ENCODE data around the gene HOXC13.

Gene HOXC13

DNA sequence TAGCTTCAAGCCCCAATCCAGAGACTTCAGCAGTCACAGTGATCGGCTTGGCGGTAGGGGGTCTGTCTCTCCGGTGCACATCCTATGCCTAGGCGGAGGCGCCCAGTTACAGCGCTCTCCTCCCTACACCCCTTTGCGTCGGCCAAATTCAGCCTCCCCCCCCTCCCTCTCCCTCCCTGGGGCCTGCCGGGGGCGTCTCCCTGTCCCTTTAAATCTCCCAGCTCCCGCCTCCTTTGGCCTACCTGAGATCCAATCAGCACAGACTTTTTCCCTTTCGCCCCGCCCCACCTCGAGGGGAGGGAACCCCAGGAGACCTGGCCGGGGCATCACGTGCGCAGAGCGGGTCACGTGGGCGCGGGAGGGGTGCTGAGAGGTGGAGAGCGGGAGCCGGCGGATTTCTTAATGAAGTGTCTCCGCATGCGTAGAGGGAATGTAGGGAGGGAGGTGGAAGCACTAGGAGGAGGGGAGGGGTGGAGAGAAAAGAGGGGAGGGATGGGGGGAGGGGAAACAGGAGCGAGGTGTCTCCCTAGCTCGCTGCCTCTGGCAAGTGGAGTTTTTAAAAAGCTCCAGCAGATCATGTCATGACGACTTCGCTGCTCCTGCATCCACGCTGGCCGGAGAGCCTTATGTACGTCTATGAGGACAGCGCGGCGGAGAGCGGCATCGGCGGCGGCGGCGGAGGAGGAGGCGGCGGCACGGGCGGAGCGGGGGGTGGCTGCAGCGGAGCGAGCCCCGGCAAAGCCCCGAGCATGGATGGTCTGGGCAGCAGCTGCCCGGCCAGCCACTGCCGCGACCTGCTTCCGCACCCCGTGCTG is at the start of gene HOXC13:
Gene HOXC13 (plus strand): TSS at position 506 of the 815 bp plus-strand sequence. CDS start 76 bp downstream, at position 582.
- H3K4me3 Mint-ChIP-seq = no peak within 1 kb of the TSS
- no peaks in the 10 kb centered on the region for H3K9me3 Mint-ChIP-seq
- H3K36me3 Mint-ChIP-seq = no peaks in the 10 kb centered on the region
- H3K4me1 Mint-ChIP-seq = peaks cover 12% of the 10 kb centered on the region
- no peak for ATAC-seq
- no peak within 1 kb of the TSS for H3K27ac Mint-ChIP-seq
- H3K27me3 Mint-ChIP-seq = peaks cover 93% of the 10 kb centered on the region

GRCh38 chr12:53890081-53890480 is 48.5 kb upstream of the HOXC13 start:
- peaks cover 41% of the 10 kb centered on the region for H3K27me3 Mint-ChIP-seq
- ATAC-seq = no peak
- H3K27ac Mint-ChIP-seq = no peak overlapping the region
- no peaks in the 10 kb centered on the region for H3K4me1 Mint-ChIP-seq
- H3K36me3 Mint-ChIP-seq = no peaks in the 10 kb centered on the region
- H3K4me3 Mint-ChIP-seq = no peak overlapping the region
- H3K9me3 Mint-ChIP-seq = no peaks in the 10 kb centered on the region

DNA sequence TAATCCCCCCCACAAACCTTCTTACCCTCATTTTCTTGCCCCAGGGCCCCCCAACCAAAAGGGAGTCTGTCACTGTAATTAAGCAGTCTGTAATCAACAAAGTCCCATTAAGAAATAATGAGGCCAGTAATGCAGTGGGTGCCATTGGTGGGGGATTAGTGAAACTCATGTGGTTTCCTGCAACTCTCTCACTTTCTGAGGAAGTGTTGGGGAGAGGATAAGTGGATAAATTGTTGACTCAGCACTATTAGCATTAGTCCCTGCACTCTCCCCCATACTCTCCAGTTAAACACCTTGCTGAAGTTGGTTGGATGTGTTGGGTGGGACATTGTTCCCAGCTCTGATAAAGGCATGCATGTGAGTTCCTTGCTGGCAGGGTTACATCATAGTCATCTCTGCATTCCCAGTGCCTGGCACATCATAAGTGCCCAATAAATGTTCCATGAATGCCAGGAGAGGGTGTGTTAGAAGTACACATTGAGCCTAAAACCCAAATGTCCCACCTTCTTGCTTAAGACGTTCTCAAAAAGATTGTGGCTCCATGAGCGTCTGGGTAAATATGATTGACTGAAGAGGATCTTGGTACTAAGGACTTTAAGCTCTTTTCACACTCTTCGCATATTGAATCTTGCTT is 45.8 kb upstream of the HOXC13 start:
- Mint-ChIP-seq H3K27me3 (peaks cover 49% of the 10 kb centered on the region), H3K36me3 (no peaks in the 10 kb centered on the region), H3K4me1 (no peaks in the 10 kb centered on the region), H3K27ac (no peak overlapping the region), H3K9me3 (no peaks in the 10 kb centered on the region), H3K4me3 (no peak overlapping the region)
- ATAC-seq = no peak

GRCh38 chr12:53899230-53899629 is 39.4 kb upstream of the HOXC13 start:
- Mint-ChIP-seq H3K9me3 (no peaks in the 10 kb centered on the region), H3K36me3 (no peaks in the 10 kb centered on the region), H3K27ac (no peak overlapping the region), H3K4me1 (no peaks in the 10 kb centered on the region), H3K4me3 (no peak overlapping the region), H3K27me3 (peaks cover 54% of the 10 kb centered on the region)
- no peak for ATAC-seq

- Mint-ChIP-seq H3K4me3 (no peak overlapping the region), H3K9me3 (no peaks in the 10 kb centered on the region), H3K27ac (no peak overlapping the region), H3K36me3 (no peaks in the 10 kb centered on the region), H3K4me1 (no peaks in the 10 kb centered on the region), H3K27me3 (peaks cover 33% of the 10 kb centered on the region)
- no peak for ATAC-seq
Observed at GRCh38 chr12:53907103-53907502, 31.5 kb upstream of the HOXC13 start.

DNA sequence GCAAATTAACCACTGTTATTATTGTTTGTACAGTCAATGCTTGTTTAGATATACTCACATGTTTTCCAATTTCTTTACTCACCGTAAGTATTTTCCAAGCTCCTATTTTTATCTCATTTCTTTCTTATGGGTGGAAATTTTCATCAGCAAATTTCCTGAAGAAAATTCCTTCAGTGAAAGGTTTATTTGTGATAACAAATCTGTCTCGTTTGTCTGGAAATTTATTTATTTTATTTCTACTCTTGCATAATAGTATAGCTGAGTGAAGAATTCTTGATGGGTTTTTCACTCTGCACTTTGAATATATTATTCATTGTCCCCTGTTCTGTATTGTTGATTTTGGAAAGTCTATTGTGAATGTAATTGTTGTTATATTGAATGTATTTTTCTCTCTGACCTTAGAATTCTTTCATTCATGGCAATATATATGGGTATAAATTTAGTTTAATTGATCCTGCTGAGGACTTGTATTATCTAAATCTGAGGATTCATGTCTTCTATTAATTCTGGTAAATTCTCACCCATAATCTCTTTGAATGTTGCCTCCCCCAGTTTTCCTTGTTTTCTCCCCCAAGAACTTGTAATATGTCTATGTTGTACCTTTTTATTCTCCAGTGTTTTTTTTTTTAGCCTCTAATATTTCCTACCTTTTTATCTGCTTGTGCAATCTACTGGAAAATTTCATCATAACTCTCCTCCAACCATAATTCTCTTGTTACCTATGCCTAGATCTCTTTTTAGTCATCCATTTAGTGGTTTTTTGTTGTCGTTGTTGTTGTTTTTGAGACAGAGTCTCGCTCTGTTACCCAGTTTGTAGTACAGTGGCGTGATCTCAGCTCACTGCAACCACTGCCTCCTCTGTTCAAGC is 21.6 kb upstream of the HOXC13 start:
- Mint-ChIP-seq H3K9me3 (no peaks in the 10 kb centered on the region), H3K36me3 (no peaks in the 10 kb centered on the region)
- ATAC-seq = no peak

GRCh38 chr12:53924521-53925405 is 13.9 kb upstream of the HOXC13 start:
- H3K4me3 Mint-ChIP-seq = no peak overlapping the region
- H3K4me1 Mint-ChIP-seq = no peaks in the 10 kb centered on the region
- no peak for ATAC-seq

More for the DNA sequence above, 21.6 kb upstream of the HOXC13 start:
- H3K4me3 Mint-ChIP-seq = no peak overlapping the region
- H3K27me3 Mint-ChIP-seq = peaks cover 76% of the 10 kb centered on the region
- H3K4me1 Mint-ChIP-seq = no peaks in the 10 kb centered on the region
- no peak overlapping the region for H3K27ac Mint-ChIP-seq

GRCh38 chr12:53927220-53928029 is 11.2 kb upstream of the HOXC13 start:
- H3K27me3 Mint-ChIP-seq = peaks cover 80% of the 10 kb centered on the region
- H3K4me3 Mint-ChIP-seq = no peak overlapping the region
- ATAC-seq = no peak
- no peaks in the 10 kb centered on the region for H3K4me1 Mint-ChIP-seq
- H3K27ac Mint-ChIP-seq = no peak overlapping the region
- H3K36me3 Mint-ChIP-seq = no peaks in the 10 kb centered on the region
- no peaks in the 10 kb centered on the region for H3K9me3 Mint-ChIP-seq

More at GRCh38 chr12:53924521-53925405, 13.9 kb upstream of the HOXC13 start:
- Mint-ChIP-seq H3K9me3 (no peaks in the 10 kb centered on the region), H3K36me3 (no peaks in the 10 kb centered on the region), H3K27me3 (peaks cover 74% of the 10 kb centered on the region), H3K27ac (no peak overlapping the region)

DNA sequence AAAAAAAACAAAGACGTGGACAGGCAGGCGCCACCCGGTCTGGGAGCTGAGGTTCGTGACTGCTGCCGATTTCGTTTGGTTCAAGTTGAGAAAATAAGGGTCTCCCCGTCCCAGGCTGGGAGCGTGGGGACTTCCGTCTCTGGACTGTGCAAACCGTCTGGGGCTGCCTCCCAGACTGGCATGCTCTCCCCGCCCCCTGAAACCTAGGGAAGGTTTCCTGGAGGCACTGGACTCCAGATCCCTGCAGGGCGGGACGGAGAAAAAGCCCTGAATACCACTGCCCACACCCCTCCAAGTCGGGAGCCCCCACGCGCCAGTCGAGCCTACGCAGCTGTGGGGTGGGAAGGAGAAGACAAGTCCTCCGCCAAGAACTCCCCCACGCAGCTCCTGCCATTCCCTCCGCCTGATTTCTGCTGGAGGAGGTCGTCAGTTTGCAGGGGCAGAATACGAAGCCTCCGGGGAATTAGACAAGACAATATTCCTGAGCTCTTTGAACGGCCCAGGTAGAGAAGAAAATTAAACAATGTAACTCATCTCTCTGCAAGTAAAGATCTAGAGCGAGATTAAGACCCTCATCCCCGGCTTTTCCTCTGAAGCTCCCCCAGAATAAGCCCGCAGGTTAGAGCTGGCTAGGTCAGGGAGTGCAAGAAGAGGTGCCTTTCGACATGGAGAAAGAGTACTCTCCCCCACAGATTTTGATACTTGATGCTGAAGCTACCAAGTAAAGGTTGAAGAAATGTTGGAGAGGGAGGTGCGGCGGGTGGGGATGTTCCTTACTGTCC is 10.4 kb upstream of the HOXC13 start:
- no peaks in the 10 kb centered on the region for H3K9me3 Mint-ChIP-seq
- no peak overlapping the region for H3K27ac Mint-ChIP-seq
- no peaks in the 10 kb centered on the region for H3K4me1 Mint-ChIP-seq
- H3K4me3 Mint-ChIP-seq = no peak overlapping the region
- H3K36me3 Mint-ChIP-seq = no peaks in the 10 kb centered on the region
- peaks cover 83% of the 10 kb centered on the region for H3K27me3 Mint-ChIP-seq
- no peak for ATAC-seq

DNA sequence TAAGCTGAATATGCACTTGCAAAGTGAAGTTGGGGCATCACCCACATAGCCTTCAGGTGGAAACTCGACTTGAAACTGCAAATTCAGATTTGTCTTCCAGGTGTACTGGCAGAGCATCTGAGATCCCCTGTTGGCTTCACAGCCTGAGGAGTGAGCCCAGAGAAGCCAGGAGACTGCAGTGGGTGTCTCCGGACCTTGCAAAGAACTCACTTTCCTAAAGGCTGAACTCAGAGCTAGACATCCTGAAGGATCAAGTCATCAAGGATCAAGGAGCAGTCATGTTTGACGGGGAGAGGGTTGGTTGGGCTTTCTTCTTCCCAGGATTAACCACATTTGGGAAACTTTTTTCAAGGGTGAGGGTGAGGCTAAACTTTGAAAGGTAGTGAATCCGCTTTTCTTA is 9.1 kb upstream of the HOXC13 start:
- Mint-ChIP-seq H3K27me3 (peaks cover 83% of the 10 kb centered on the region), H3K36me3 (no peaks in the 10 kb centered on the region), H3K4me1 (no peaks in the 10 kb centered on the region), H3K4me3 (no peak overlapping the region), H3K9me3 (no peaks in the 10 kb centered on the region), H3K27ac (no peak overlapping the region)
- no peak for ATAC-seq

DNA sequence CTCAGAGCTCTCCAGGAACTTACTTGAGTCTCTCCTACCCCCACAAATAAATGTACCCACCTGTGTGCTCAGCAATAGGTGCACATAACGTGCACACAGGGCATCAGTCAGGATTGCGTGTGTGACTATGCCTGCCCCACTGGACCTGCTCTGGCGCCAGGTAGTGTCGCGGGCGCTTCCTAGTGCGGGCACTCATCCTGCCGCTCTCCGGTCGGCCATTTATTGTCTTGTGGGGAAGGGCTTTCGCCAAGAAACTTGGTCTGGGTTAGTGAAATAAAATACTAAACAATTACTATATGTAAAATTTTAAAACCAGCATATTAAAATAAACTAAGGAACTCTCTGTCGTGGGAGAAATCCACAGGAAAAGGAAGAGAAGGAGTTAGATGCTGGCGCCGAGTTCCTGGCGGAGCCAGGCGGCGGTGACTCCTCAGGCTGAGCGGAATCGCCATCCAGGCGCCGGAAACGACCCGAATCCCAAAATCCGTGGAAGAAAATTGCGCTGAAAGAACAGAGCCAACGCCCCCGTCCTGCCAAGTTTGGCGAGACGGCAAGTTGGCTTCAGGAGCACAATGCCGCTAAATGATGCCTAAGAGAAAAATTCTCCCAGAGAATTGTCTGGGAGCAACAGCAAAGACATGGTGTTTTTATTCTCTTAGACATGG is 7.9 kb upstream of the HOXC13 start:
- H3K27ac Mint-ChIP-seq = no peak overlapping the region
- ATAC-seq = no peak
- H3K4me3 Mint-ChIP-seq = no peak overlapping the region
- H3K9me3 Mint-ChIP-seq = no peaks in the 10 kb centered on the region
- H3K36me3 Mint-ChIP-seq = no peaks in the 10 kb centered on the region
- H3K27me3 Mint-ChIP-seq = peaks cover 89% of the 10 kb centered on the region
- peaks cover 7% of the 10 kb centered on the region for H3K4me1 Mint-ChIP-seq

DNA sequence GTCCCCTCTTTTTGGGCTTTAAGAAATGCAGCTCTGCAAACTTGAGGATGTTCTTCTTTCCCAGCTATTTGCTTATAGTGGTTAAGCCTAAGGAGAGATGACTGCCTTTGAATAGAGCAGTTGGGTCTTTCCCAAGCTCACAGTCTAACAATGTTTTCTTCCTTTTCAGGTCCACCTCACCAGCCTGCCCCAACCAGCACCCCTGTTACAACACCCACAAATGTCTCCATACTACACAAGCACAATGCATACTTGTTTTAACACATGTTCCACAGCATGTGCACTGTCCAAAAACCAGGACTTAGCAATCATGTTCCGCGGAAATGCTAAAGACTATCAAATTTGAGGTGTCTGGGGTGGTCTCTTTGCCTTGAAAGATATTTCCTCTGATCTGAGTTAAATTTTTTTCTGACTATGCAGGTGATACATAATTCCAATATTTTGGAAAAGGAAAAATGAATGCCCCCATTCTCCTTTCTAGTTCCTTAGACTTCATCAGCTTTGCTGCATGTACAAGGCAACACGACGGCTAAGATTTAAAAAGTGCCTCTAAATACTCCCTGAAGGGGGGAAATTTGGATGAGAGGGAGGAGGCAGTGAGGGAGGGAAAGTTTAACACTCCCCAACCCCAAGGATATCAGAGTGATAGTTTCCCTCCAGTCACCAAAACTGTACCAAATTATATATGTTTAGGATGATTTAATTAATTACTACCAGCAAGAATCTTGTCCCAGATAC is 6.6 kb upstream of the HOXC13 start:
- Mint-ChIP-seq H3K4me3 (no peak overlapping the region), H3K36me3 (no peaks in the 10 kb centered on the region), H3K27ac (no peak overlapping the region), H3K27me3 (peaks cover 89% of the 10 kb centered on the region), H3K9me3 (no peaks in the 10 kb centered on the region), H3K4me1 (peaks cover 12% of the 10 kb centered on the region)
- no peak for ATAC-seq
